ENCODE measurements around the gene MTNR1A. TPM values are rescaled to one million over a fixed set of nuclear protein-coding genes. Genes with fewer than 3 reads are reported as not detected.

The MTNR1A gene
- total RNA-seq, 6 donors from 2014 or later: not detected

GRCh38 chr4:186487726-186488125 lies 67.6 kb downstream of the MTNR1A start:
- ATAC-seq (ENCODE audit: low FRiP score in 2 of 2) (no peak), DNase-seq (no peak)
- Histone ChIP-seq H3K4me1 (no peaks in the 10 kb centered on the region), H3K27ac (no peak overlapping the region), H3K36me3 (no peaks in the 10 kb centered on the region), H3K9me3 (no peaks in the 10 kb centered on the region), H3K4me3 (no peak overlapping the region), H3K27me3 (no peaks in the 10 kb centered on the region)
- 66 to 73% methylated on average over 9 of the region's 9 CpGs for WGBS, 2 donors
- no peak for TF ChIP-seq CTCF (IDR thresholded peaks at IDR 0.05)
- no peak for TF ChIP-seq EP300 (IDR thresholded peaks at IDR 0.05)
- TF ChIP-seq POLR2A (IDR thresholded peaks at IDR 0.05): no peak
- no peak for TF ChIP-seq POLR2AphosphoS5 (IDR thresholded peaks at IDR 0.05)

DNA sequence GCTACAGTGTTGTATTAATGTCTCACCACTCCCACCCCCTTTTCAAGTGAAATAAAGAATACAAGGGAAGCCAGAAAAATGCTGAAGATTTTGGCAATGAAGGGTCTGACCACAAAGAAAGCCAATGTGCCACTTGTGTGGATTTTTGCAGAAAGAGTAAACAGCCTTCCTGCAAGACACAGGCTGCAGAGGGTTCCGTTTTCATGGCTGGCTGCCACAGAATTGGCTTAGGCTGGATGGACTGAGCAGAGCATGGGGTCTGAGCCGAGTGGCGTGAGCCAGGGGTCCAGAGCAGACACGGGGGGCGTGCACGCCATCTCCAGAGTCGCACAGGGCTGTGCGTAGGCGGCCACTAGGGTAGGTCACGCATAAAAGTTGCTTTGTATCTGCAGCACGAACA lies 69.2 kb downstream of the MTNR1A start:
- TF ChIP-seq POLR2A (IDR thresholded peaks at IDR 0.05) (no peak), CTCF (IDR thresholded peaks at IDR 0.05) (no peak), EP300 (IDR thresholded peaks at IDR 0.05) (no peak), POLR2AphosphoS5 (IDR thresholded peaks at IDR 0.05) (no peak)
- WGBS, 2 donors: 47 to 68% methylated on average over 11 of the region's 11 CpGs
- Histone ChIP-seq H3K4me3 (no peak overlapping the region), H3K9me3 (no peaks in the 10 kb centered on the region), H3K36me3 (no peaks in the 10 kb centered on the region), H3K27me3 (no peaks in the 10 kb centered on the region), H3K27ac (no peak overlapping the region), H3K4me1 (no peaks in the 10 kb centered on the region)
- ATAC-seq (ENCODE audit: low FRiP score in 2 of 2) (peak in 1 of 2 donors; percentile 17), DNase-seq (peak in 1 of 2 donors; percentile 66)

DNA sequence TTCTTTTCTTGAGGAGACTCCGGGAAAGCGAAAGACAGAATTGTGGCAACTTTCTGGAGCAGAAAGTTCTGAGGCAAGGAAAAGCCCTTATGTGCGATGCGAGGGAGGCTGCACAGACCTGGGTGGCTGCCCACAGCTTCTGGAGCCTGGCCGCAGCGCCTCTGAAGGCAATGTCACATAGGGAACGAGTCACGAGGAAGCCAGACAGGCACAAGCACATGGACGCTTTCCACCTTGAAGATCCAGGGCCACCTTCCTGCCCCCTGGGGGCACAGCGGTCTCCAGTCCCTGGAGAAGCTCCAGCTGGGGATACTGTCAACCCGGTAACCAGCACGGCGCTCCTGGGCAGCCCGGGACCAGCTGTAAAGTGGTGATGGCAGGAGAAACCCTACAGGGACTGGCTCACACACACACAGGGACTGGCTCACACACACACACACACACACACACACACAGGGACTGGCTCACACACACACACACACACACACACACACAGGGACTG lies 69.8 kb downstream of the MTNR1A start:
- 21 to 43% methylated on average over 10 to 14 of the region's 14 CpGs for WGBS, 2 donors
- no peaks in the 10 kb centered on the region for H3K4me1 ChIP-seq

DNA sequence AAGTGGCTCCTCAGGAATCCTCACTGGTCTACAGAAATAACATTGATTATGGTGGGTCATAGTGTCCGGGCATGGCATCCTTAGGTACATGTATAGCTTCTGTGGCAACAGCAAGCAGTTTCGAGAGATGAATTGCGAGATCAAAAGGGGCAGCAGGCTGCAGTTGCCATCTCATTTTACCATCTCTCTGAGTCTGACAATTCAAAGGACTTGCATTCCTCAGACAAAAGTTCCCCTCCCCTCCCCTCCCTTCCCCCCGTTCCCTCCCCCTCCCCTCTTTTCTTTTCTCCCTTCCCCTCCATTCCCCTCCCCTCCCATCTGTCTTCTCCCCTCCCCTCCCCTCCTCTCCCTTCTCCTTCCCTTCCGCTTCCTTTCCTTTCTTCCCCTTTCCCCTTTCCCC lies 70.2 kb downstream of the MTNR1A start:
- ATAC-seq (ENCODE audit: low FRiP score in 2 of 2) (no peak), DNase-seq (no peak)
- Histone ChIP-seq H3K27ac (no peak overlapping the region), H3K27me3 (no peaks in the 10 kb centered on the region), H3K4me1 (no peaks in the 10 kb centered on the region), H3K9me3 (no peaks in the 10 kb centered on the region), H3K36me3 (no peaks in the 10 kb centered on the region), H3K4me3 (peak overlapping the region in 1 of 4 donors; percentile 24)
- 42 to 53% methylated on average over 4 to 5 of the region's 5 CpGs for WGBS, 2 donors
- TF ChIP-seq EP300 (IDR thresholded peaks at IDR 0.05) (no peak), POLR2AphosphoS5 (IDR thresholded peaks at IDR 0.05) (no peak), POLR2A (IDR thresholded peaks at IDR 0.05) (no peak), CTCF (IDR thresholded peaks at IDR 0.05) (no peak)

More for the DNA sequence above, 69.8 kb downstream of the MTNR1A start:
- Histone ChIP-seq H3K27me3 (no peaks in the 10 kb centered on the region), H3K9me3 (no peaks in the 10 kb centered on the region), H3K4me3 (peak overlapping the region in 1 of 4 donors; percentile 24), H3K36me3 (no peaks in the 10 kb centered on the region), H3K27ac (no peak overlapping the region)
- ATAC-seq (ENCODE audit: low FRiP score in 2 of 2) (peak; percentile 42 to 58), DNase-seq (peak; percentile 21 to 59)
- TF ChIP-seq EP300 (IDR thresholded peaks at IDR 0.05) (no peak), POLR2A (IDR thresholded peaks at IDR 0.05) (no peak), POLR2AphosphoS5 (IDR thresholded peaks at IDR 0.05) (no peak), CTCF (IDR thresholded peaks at IDR 0.05) (no peak)

DNA sequence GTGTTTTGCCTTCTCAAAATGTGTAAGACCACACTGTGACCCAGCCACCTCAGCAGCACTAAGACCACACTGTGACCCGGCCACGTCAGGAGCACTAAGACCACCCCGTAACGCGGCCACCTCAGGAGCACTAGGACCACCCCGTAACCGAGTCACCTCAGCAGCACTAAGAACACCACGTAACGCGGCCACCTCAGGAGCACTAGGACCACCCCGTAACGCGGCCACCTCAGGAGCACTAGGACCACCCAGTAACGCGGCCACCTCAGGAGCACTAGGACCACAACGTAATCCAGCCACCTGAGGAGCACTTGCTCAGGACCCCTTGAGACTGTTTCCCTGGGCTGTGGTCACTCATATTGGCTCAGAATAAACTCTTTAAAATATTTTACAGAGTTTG lies 71.7 kb downstream of the MTNR1A start:
- no peak for TF ChIP-seq EP300 (IDR thresholded peaks at IDR 0.05)
- no peak for TF ChIP-seq CTCF (IDR thresholded peaks at IDR 0.05)
- TF ChIP-seq POLR2AphosphoS5 (IDR thresholded peaks at IDR 0.05): no peak
- TF ChIP-seq POLR2A (IDR thresholded peaks at IDR 0.05): no peak
- no peaks in the 10 kb centered on the region for H3K36me3 ChIP-seq
- peak in 1 of 2 donors; percentile 50 for DNase-seq
- H3K4me3 ChIP-seq: no peak overlapping the region
- no peaks in the 10 kb centered on the region for H3K9me3 ChIP-seq
- WGBS, 2 donors: 94 to 96% methylated on average over 14 to 16 of the region's 16 CpGs
- H3K27ac ChIP-seq: no peak overlapping the region
- ATAC-seq (ENCODE audit: low FRiP score in 2 of 2): no peak
- H3K27me3 ChIP-seq: no peaks in the 10 kb centered on the region
- H3K4me1 ChIP-seq: no peaks in the 10 kb centered on the region

All from upper lobe of left lung (tissue), 6 donors.